PC-9 (cell line): Measurements from ENCODE around the gene SPAG9. TPM values are rescaled to one million over a fixed set of nuclear protein-coding genes. Genes with fewer than 3 reads are reported as not detected.

Experiments used
- BruUV-seq: library from RNA; stranded (reverse); fragments of 400-500 nt; replicated peaks from 2 replicates; lab custom pipeline; 2021; lab: Mats Ljungman, UMichigan
- CTCF ChIA-PET: fragments of 300-600 bp; sonication (Branson Sonifier 250); formaldehyde crosslinking; loops from one replicate; lab custom pipeline; 2022; ENCODE audit warnings: antibody characterized with exemption; lab: Charles Lee
- POLR2A ChIA-PET: fragments of 300-600 bp; sonication (Branson Sonifier 250); formaldehyde crosslinking; loops from one replicate; lab custom pipeline; 2022; ENCODE audit warnings: antibody characterized with exemption; ENCODE audit not compliant: unreplicated experiment; lab: Charles Lee
- DNase-seq, 2 experiments: peaks; one replicate each; pipeline versions ENCODE4 v3.0.0 to v3.0.0-alpha.2; 2015 to 2022; ENCODE audit warnings: mixed read lengths in 1 of 2
- H2AFZ ChIP-seq: fragments of 200-600 bp; sonication (generic); 2 replicates; pipeline ENCODE4 v1.8.1; 2017; ENCODE audit warnings: antibody characterized with exemption
- H3F3A ChIP-seq: fragments of 200-600 bp; sonication (generic); 2 replicates; pipeline ENCODE4 v1.8.1; 2017; ENCODE audit warnings: antibody characterized with exemption, mild to moderate bottlenecking, low read depth; ENCODE audit not compliant: insufficient read depth
- H3K27ac ChIP-seq: fragments of 200-600 bp; sonication (generic); 2 replicates; pipeline ENCODE4 v1.6.1; 2016; ENCODE audit warnings: mixed run types
- H3K27me3 ChIP-seq: fragments of 200-600 bp; sonication (generic); 2 replicates; pipeline ENCODE4 v1.6.1; 2016; ENCODE audit warnings: low read depth, mixed run types; ENCODE audit not compliant: insufficient read depth
- H3K36me3 ChIP-seq: fragments of 200-600 bp; sonication (generic); 2 replicates; pipeline ENCODE4 v1.6.1; 2016; ENCODE audit warnings: low read depth, mixed run types
- H3K4me1 ChIP-seq: fragments of 200-600 bp; sonication (generic); replicated peaks from 2 replicates; pipeline ENCODE4 v1.6.1; 2016; ENCODE audit warnings: mixed run types; ENCODE audit not compliant: insufficient read depth
- H3K4me2 ChIP-seq: fragments of 200-600 bp; sonication (generic); 2 replicates; pipeline ENCODE4 v1.6.1; 2017; ENCODE audit warnings: mixed run types
- H3K4me3 ChIP-seq: fragments of 200-600 bp; sonication (generic); 2 replicates; pipeline ENCODE4 v1.6.1; 2016; ENCODE audit warnings: mixed run types
- H3K79me2 ChIP-seq: fragments of 200-600 bp; sonication (generic); 2 replicates; pipeline ENCODE4 v1.6.1; 2017; ENCODE audit warnings: low read depth, mixed run types
- H3K9me2 ChIP-seq: fragments of 200-600 bp; sonication (generic); 2 replicates; pipeline ENCODE4 v1.8.1; 2017; ENCODE audit warnings: mild to moderate bottlenecking; ENCODE audit not compliant: insufficient read depth
- H3K9me3 ChIP-seq: fragments of 200-600 bp; sonication (generic); 2 replicates; pipeline ENCODE4 v1.8.1; 2016; ENCODE audit warnings: low read depth; ENCODE audit not compliant: insufficient read depth
- H4K20me1 ChIP-seq: fragments of 200-600 bp; sonication (generic); 2 replicates; pipeline ENCODE4 v1.8.1; 2017; ENCODE audit not compliant: insufficient read depth
- CTCF ChIP-seq: fragments of 200-600 bp; sonication (generic); conservative IDR thresholded peaks from 2 replicates; pipeline ENCODE4 v1.6.1; 2017; ENCODE audit warnings: mixed run types, antibody characterized with exemption, mild to moderate bottlenecking, moderate library complexity
- EZH2 ChIP-seq: fragments of 200-600 bp; sonication (generic); IDR thresholded peaks from 2 replicates; pipeline ENCODE4 v1.8.0; 2017; ENCODE audit warnings: antibody characterized with exemption, low read depth
- intact Hi-C: fragments of 100-400 bp; cut with micrococcal nuclease; formaldehyde crosslinking; loops from one replicate; pipeline ENCODE4 v1.10.0; 2022; ENCODE audit not compliant: unreplicated experiment
- total RNA-seq: library from RNA; stranded (reverse); gene quantifications from 2 replicates; pipeline ENCODE4 v1.2.3, GENCODE V29; 2021

The SPAG9 gene
- total RNA-seq, 1 experiment from 2014 or later: 51.8 TPM

- DNase-seq: no peak
- H3K9me3 ChIP-seq: no peaks in the 10 kb centered on the region
- H3K79me2 ChIP-seq: no peaks in the 10 kb centered on the region
- no peaks in the 10 kb centered on the region for H3K9me2 ChIP-seq
- ChIA-PET CTCF (no interaction called here), POLR2A (no interaction called here)
- no peak overlapping the region for H2AFZ ChIP-seq
- no peaks in the 10 kb centered on the region for H4K20me1 ChIP-seq
- BruUV-seq: no TSS peak
- H3K36me3 ChIP-seq: no peaks in the 10 kb centered on the region
- TF ChIP-seq CTCF (no peak), EZH2 (no peak)
- H3F3A ChIP-seq: peaks cover 40% of the 10 kb centered on the region
- H3K4me1 ChIP-seq: peaks cover 84% of the 10 kb centered on the region
- H3K27me3 ChIP-seq: no peaks in the 10 kb centered on the region
- intact Hi-C loops: loop anchor here (2.0 kb wide), 2 partner anchors 14 to 26 kb away; no protein-coding TSS in a partner anchor
- H3K4me2 ChIP-seq: no peak overlapping the region
- no peak overlapping the region for H3K4me3 ChIP-seq
- no peak overlapping the region for H3K27ac ChIP-seq
Observed at GRCh38 chr17:50918071-50918932, 202.4 kb downstream of the SPAG9 start.

GRCh38 chr17:50917418-50917743 is 203.3 kb downstream of the SPAG9 start:
- Histone ChIP-seq H3K27ac (no peak overlapping the region), H3K79me2 (no peaks in the 10 kb centered on the region), H3K36me3 (no peaks in the 10 kb centered on the region), H3K4me3 (no peak overlapping the region), H3K4me1 (peaks cover 75% of the 10 kb centered on the region), H4K20me1 (no peaks in the 10 kb centered on the region), H3F3A (peaks cover 40% of the 10 kb centered on the region), H2AFZ (no peak overlapping the region), H3K9me2 (no peaks in the 10 kb centered on the region), H3K9me3 (no peaks in the 10 kb centered on the region), H3K27me3 (no peaks in the 10 kb centered on the region), H3K4me2 (no peak overlapping the region)
- POLR2A ChIA-PET: no interaction called here
- no TSS peak for BruUV-seq
- no peak for DNase-seq
- TF ChIP-seq EZH2 (no peak), CTCF (no peak)
- intact Hi-C loops: no loop called here
- CTCF ChIA-PET: no interaction called here

DNA sequence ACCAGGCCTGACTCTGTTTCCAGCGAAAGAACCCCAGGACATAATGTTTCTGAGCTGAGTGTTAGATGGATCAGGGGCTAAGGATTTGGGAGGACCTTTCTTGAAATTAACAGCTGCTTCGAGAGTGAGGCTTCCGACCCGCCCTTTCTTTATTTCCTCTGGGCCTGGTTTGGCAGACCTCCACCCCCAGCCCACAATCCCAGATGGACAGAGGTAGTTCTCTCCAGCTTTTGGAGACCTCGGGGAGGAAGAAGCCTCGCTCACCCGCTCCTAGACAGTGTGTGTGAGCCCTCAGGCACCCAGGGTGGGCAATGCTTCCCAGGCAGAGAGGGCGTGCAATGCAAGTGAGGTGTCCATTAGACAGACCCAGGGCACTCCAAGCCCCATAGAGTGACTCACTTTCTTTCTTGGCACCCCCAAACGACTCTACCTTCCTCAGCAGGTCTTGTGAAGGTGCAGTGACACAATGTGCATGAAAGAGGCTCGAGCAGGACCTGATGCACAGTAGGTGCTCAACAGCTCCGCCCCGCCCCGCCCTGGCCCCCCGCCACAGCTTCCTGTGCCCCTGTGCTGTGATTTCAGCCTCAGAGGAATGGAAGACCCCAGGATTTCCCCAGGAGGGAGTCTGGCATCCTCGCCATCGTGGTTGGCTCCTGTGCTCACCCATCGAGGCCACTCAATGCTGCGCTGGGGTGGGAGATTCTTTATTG is 203.8 kb downstream of the SPAG9 start:
- Histone ChIP-seq H3K4me1 (peaks cover 70% of the 10 kb centered on the region), H3K4me3 (no peak overlapping the region), H3K36me3 (no peaks in the 10 kb centered on the region), H3K27me3 (no peaks in the 10 kb centered on the region), H3K27ac (no peak overlapping the region), H3F3A (peaks cover 40% of the 10 kb centered on the region), H3K9me3 (no peaks in the 10 kb centered on the region), H3K79me2 (no peaks in the 10 kb centered on the region), H4K20me1 (no peaks in the 10 kb centered on the region), H2AFZ (no peak overlapping the region), H3K4me2 (no peak overlapping the region), H3K9me2 (no peaks in the 10 kb centered on the region)
- POLR2A ChIA-PET: no interaction called here
- intact Hi-C loops: no loop called here
- DNase-seq: no peak
- no TSS peak for BruUV-seq
- CTCF ChIA-PET: interaction anchor here (0.6 kb wide), 1 partner anchor 67 kb away, joined by 3 read pairs; no protein-coding TSS in a partner anchor
- TF ChIP-seq EZH2 (no peak), CTCF (no peak)
